Panc1 (cell line): ENCODE measurements around the gene RBMS3.

Source experiments
- POLR2AphosphoS5 ChIP-seq: IDR thresholded peaks from 2 replicates; pipeline ENCODE4 v1.6.1; 2012; ENCODE audit warnings: mild to moderate bottlenecking, low read depth, low read length, moderate library complexity
- TF ChIP-seq, protein P1 (sequence below): fragments of 450-650 bp; IDR thresholded peaks from 2 replicates; pipeline ENCODE4 v1.5.1; 2017; ENCODE audit warnings: mild to moderate bottlenecking
- TF ChIP-seq, protein P2 (sequence below), 2 experiments: IDR thresholded peaks; 2 replicates each; pipeline ENCODE4 v1.6.1; 2011 to 2012; ENCODE audit warnings: low read depth in 2 of 2, control low read depth in 1 of 2, low read length in 1 of 2, mild to moderate bottlenecking in 1 of 2, moderate library complexity in 1 of 2; ENCODE audit not compliant: insufficient read depth in 1 of 2

DNA sequence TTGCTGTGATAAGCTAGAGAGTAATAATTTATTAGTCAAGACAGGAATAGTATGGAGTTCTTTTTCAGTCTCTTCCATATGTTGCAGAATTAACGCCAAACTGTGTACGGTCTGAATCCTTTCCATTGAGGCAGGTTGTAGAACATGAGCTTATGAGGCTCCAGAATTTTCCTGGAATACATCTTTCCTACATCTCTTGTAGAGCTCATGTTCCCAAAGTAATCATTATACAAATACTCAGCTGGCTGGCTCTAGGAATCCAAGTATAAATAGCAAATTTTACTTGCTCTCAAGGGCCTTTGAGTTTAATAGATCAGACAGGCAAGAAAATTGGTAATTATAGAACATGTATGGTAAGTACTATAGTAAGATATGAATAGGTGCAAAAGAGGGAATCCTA is 419.4 kb downstream of the RBMS3 start:
- TF ChIP-seq, protein P1, sequence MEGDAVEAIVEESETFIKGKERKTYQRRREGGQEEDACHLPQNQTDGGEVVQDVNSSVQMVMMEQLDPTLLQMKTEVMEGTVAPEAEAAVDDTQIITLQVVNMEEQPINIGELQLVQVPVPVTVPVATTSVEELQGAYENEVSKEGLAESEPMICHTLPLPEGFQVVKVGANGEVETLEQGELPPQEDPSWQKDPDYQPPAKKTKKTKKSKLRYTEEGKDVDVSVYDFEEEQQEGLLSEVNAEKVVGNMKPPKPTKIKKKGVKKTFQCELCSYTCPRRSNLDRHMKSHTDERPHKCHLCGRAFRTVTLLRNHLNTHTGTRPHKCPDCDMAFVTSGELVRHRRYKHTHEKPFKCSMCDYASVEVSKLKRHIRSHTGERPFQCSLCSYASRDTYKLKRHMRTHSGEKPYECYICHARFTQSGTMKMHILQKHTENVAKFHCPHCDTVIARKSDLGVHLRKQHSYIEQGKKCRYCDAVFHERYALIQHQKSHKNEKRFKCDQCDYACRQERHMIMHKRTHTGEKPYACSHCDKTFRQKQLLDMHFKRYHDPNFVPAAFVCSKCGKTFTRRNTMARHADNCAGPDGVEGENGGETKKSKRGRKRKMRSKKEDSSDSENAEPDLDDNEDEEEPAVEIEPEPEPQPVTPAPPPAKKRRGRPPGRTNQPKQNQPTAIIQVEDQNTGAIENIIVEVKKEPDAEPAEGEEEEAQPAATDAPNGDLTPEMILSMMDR, result no peak
- no peak for TF ChIP-seq POLR2AphosphoS5
- TF ChIP-seq, protein P2, sequence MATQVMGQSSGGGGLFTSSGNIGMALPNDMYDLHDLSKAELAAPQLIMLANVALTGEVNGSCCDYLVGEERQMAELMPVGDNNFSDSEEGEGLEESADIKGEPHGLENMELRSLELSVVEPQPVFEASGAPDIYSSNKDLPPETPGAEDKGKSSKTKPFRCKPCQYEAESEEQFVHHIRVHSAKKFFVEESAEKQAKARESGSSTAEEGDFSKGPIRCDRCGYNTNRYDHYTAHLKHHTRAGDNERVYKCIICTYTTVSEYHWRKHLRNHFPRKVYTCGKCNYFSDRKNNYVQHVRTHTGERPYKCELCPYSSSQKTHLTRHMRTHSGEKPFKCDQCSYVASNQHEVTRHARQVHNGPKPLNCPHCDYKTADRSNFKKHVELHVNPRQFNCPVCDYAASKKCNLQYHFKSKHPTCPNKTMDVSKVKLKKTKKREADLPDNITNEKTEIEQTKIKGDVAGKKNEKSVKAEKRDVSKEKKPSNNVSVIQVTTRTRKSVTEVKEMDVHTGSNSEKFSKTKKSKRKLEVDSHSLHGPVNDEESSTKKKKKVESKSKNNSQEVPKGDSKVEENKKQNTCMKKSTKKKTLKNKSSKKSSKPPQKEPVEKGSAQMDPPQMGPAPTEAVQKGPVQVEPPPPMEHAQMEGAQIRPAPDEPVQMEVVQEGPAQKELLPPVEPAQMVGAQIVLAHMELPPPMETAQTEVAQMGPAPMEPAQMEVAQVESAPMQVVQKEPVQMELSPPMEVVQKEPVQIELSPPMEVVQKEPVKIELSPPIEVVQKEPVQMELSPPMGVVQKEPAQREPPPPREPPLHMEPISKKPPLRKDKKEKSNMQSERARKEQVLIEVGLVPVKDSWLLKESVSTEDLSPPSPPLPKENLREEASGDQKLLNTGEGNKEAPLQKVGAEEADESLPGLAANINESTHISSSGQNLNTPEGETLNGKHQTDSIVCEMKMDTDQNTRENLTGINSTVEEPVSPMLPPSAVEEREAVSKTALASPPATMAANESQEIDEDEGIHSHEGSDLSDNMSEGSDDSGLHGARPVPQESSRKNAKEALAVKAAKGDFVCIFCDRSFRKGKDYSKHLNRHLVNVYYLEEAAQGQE (IDR thresholded peaks at IDR 0.05; ENCODE audit: insufficient read depth in 1 of 2, low read depth in 2 of 2, low read length in 1 of 2), result no peak
